Peyer's patch (tissue), 4 donors: Measurements from ENCODE around the gene CDH11.

Source experiments
- CTCF ChIP-seq, 6 experiments: fragments of 450-650 bp in 4 of 6; fragments of 200-600 bp in 2 of 6; sonication (generic) in 1 of 6; IDR thresholded peaks; one replicate each; pipeline ENCODE4 v1.5.1; 2017 to 2019; ENCODE audit warnings: antibody characterized with exemption in 6 of 6, mild to moderate bottlenecking in 3 of 6, moderate library complexity in 1 of 6
- POLR2A ChIP-seq, 2 donors: fragments of 450-650 bp; IDR thresholded peaks; one replicate each; pipeline ENCODE4 v1.5.1; 2017; ENCODE audit warnings: antibody characterized with exemption in 2 of 2, mild to moderate bottlenecking in 2 of 2, moderate library complexity in 2 of 2

- TF ChIP-seq CTCF (IDR thresholded peaks at IDR 0.05), result no peak
- no peak for TF ChIP-seq POLR2A (IDR thresholded peaks at IDR 0.05)
Observed at GRCh38 chr16:64919929-64920607, 201.8 kb downstream of the CDH11 start.
